GM23338 (cell line): ENCODE data around the gene PTPDC1. TPM values are rescaled to one million over a fixed set of nuclear protein-coding genes. Genes with fewer than 3 reads are reported as not detected.
A peak's percentile ranks its signal among the peaks of the same experiment; 100 is the strongest.

Source experiments
- ATAC-seq: fragments of 200-7000 bp; cut with Tn5 transposase; 3 replicates; pipeline ENCODE4 v1.9.1; 2020
- DNase-seq: peaks from one replicate; pipeline ENCODE4 v3.0.0-alpha.2; 2015; ENCODE audit warnings: low spot score
- H2AFZ ChIP-seq: fragments of 200-600 bp; sonication (generic); 2 replicates; pipeline ENCODE4 v1.8.0; 2016; ENCODE audit warnings: antibody characterized with exemption, mild to moderate bottlenecking, moderate library complexity
- H3F3A ChIP-seq: fragments of 200-600 bp; sonication (generic); replicated peaks from 2 replicates; pipeline ENCODE4 v1.8.0; 2017; ENCODE audit warnings: antibody characterized with exemption, mixed run types, low read depth
- H3K27ac ChIP-seq: fragments of 200-600 bp; sonication (generic); 2 replicates; pipeline ENCODE4 v1.6.1; 2016; ENCODE audit warnings: low read depth
- H3K27me3 ChIP-seq: fragments of 200-600 bp; sonication (generic); 2 replicates; pipeline ENCODE4 v1.8.0; 2016; ENCODE audit warnings: mild to moderate bottlenecking, mixed run types, moderate library complexity; ENCODE audit not compliant: insufficient read depth
- H3K36me3 ChIP-seq: fragments of 200-600 bp; sonication (generic); 2 replicates; pipeline ENCODE4 v1.8.0; 2016; ENCODE audit warnings: mild to moderate bottlenecking; ENCODE audit not compliant: insufficient read depth
- H3K4me1 ChIP-seq: fragments of 200-600 bp; sonication (generic); 2 replicates; pipeline ENCODE4 v1.8.0; 2016; ENCODE audit warnings: mild to moderate bottlenecking, moderate library complexity; ENCODE audit not compliant: insufficient read depth
- H3K4me2 ChIP-seq: fragments of 200-600 bp; sonication (generic); 2 replicates; pipeline ENCODE4 v1.7.1; 2017; ENCODE audit warnings: mixed run types
- H3K4me3 ChIP-seq: fragments of 200-600 bp; sonication (generic); 2 replicates; pipeline ENCODE4 v1.6.1; 2016; ENCODE audit warnings: mixed run types
- H3K79me2 ChIP-seq: fragments of 200-600 bp; sonication (generic); replicated peaks from 2 replicates; pipeline ENCODE4 v1.8.0; 2017; ENCODE audit warnings: mild to moderate bottlenecking; ENCODE audit not compliant: insufficient read depth
- H3K9me2 ChIP-seq: fragments of 200-600 bp; sonication (generic); 2 replicates; pipeline ENCODE4 v1.8.0; 2017; ENCODE audit not compliant: insufficient read depth
- H4K20me1 ChIP-seq: fragments of 200-600 bp; sonication (generic); replicated peaks from 2 replicates; pipeline ENCODE4 v1.8.0; 2017; ENCODE audit warnings: mild to moderate bottlenecking; ENCODE audit not compliant: insufficient read depth
- H3K27ac Mint-ChIP-seq: 2 replicates; pipeline ENCODE4 v1.8.0; 2020; ENCODE audit warnings: inconsistent platforms, mild to moderate bottlenecking, moderate library complexity, mixed read lengths
- H3K27me3 Mint-ChIP-seq: 3 replicates; pipeline ENCODE4 v1.8.0; 2022; ENCODE audit warnings: low read depth, mild to moderate bottlenecking, moderate library complexity, mixed read lengths, inconsistent platforms; ENCODE audit not compliant: insufficient read depth, poor library complexity
- H3K36me3 Mint-ChIP-seq: 3 replicates; pipeline ENCODE4 v1.8.0; 2021; ENCODE audit warnings: low read depth, mild to moderate bottlenecking, inconsistent platforms, moderate library complexity, mixed read lengths
- H3K4me1 Mint-ChIP-seq: 3 replicates; pipeline ENCODE4 v1.8.0; 2020; ENCODE audit warnings: mild to moderate bottlenecking, inconsistent platforms, mixed read lengths
- H3K4me3 Mint-ChIP-seq: 3 replicates; pipeline ENCODE4 v1.8.0; 2021; ENCODE audit warnings: moderate library complexity, mild to moderate bottlenecking, inconsistent platforms, mixed read lengths
- H3K9me3 Mint-ChIP-seq: 3 replicates; pipeline ENCODE4 v1.8.0; 2020; ENCODE audit warnings: moderate library complexity, mild to moderate bottlenecking, inconsistent platforms, mixed read lengths
- CREB1 ChIP-seq: fragments of 250-450 bp; sonication (Bioruptor Pico); IDR thresholded peaks from 2 replicates; pipeline ENCODE4 v1.5.0; 2020; ENCODE audit warnings: low read depth, mild to moderate bottlenecking, moderate library complexity
- CTCF ChIP-seq, 2 experiments: fragments of 200-600 bp in 1 of 2; sonication (generic) in 1 of 2; conservative IDR thresholded peaks; 2 replicates each; pipeline versions ENCODE4 v1.5.1 to v1.6.1; 2016 to 2017; ENCODE audit warnings: antibody characterized with exemption in 2 of 2, low read depth in 2 of 2, mild to moderate bottlenecking in 2 of 2, moderate library complexity in 1 of 2
- ETS1 ChIP-seq: IDR thresholded peaks from 2 replicates; pipeline ENCODE4 v1.6.1; 2016; ENCODE audit warnings: antibody characterized with exemption
- EZH2 ChIP-seq: fragments of 200-600 bp; sonication (generic); IDR thresholded peaks from one replicate; pipeline ENCODE4 v1.8.0; 2017; ENCODE audit warnings: antibody characterized with exemption, mild to moderate bottlenecking, low read depth; ENCODE audit not compliant: unreplicated experiment
- EZH2phosphoT487 ChIP-seq: fragments of 200-600 bp; sonication (generic); IDR thresholded peaks from one replicate; pipeline ENCODE4 v1.8.1; 2018; ENCODE audit warnings: antibody characterized with exemption; ENCODE audit not compliant: unreplicated experiment
- REST ChIP-seq: IDR thresholded peaks from one replicate; pipeline ENCODE4 v1.6.1; 2018; ENCODE audit warnings: antibody characterized with exemption; ENCODE audit not compliant: unreplicated experiment
- ZNF114 ChIP-seq: fragments of 250-450 bp; sonication (Bioruptor Pico); IDR thresholded peaks from 2 replicates; pipeline ENCODE4 v1.5.0; 2020; ENCODE audit warnings: mild to moderate bottlenecking, moderate library complexity
- ZNF331 ChIP-seq: fragments of 250-450 bp; sonication (Bioruptor Pico); IDR thresholded peaks from 2 replicates; pipeline ENCODE4 v1.5.0; 2020; ENCODE audit warnings: low read depth, mild to moderate bottlenecking, moderate library complexity
- ZNF462 ChIP-seq: fragments of 250-450 bp; sonication (Bioruptor Pico); IDR thresholded peaks from 2 replicates; pipeline ENCODE4 v1.5.0; 2020; ENCODE audit warnings: mild to moderate bottlenecking, moderate library complexity
- polyA plus RNA-seq: library from polyadenylated mRNA; unstranded; fragments of >200 nt; fragmentation: Nextera tagmentation; extraction: Ambion mirVana; gene quantifications from 2 replicates; pipeline ENCODE4 v1.2.1, GENCODE V29; 2016
- total RNA-seq: library from RNA; depleted of rRNA; stranded (reverse); fragments of >200 nt; shearing (Covaris generic); gene quantifications from 2 replicates; pipeline ENCODE4 v1.2.3, GENCODE V29; 2014

The PTPDC1 gene
- total and polyA plus RNA-seq, 2 experiments from 2014 or later, result 4.3 to 10.6 TPM

GRCh38 chr9:94083384-94083783, 880 bp upstream of the PTPDC1 start (continued):
- TF ChIP-seq REST, result no peak
- no peak for TF ChIP-seq CTCF (conservative IDR thresholded peaks at IDR 0.05; ENCODE audit: low read depth in 2 of 2)
- no peak for TF ChIP-seq EZH2phosphoT487
- no peak for TF ChIP-seq ETS1
- TF ChIP-seq EZH2, result no peak
- TF ChIP-seq CREB1, result no peak

- Histone ChIP-seq H3K4me3 (0 out of 2 replicates have a peak overlapping the region, but pooled peaks have one; percentile 35), H3K9me2 (no peaks in the 10 kb centered on the region), H3K4me2 (peak overlapping the region; percentile 67; the same call in 1 of the 2 replicates), H3K4me1 (peaks cover 9% of the 10 kb centered on the region), H3K36me3 (no peaks in the 10 kb centered on the region), H3K27me3 (no peaks in the 10 kb centered on the region), H2AFZ (no peak overlapping the region), H3K27ac (peak overlapping the region; percentile 78; the same call in 1 of the 2 replicates), H3F3A (no peaks in the 10 kb centered on the region), H4K20me1 (no peaks in the 10 kb centered on the region), H3K79me2 (no peaks in the 10 kb centered on the region)
- H3K4me1 Mint-ChIP-seq, result peaks cover 32% of the 10 kb centered on the region
- TF ChIP-seq EZH2phosphoT487, result no peak
- TF ChIP-seq ETS1, result no peak
- TF ChIP-seq ZNF114 (CRISPR knock-in tag), result no peak
- peak; percentile 63; the same call in 1 of the 2 replicates for TF ChIP-seq ZNF462 (CRISPR knock-in tag)
- no peak for TF ChIP-seq ZNF331 (CRISPR knock-in tag)
- H3K4me3 Mint-ChIP-seq, result peak overlapping the region; percentile 51
- H3K27me3 Mint-ChIP-seq, result peaks cover 2% of the 10 kb centered on the region
- DNase-seq (peak; percentile 62), ATAC-seq (peak; percentile 84)
- peaks cover 4% of the 10 kb centered on the region; the same call in 1 of the 3 replicates for H3K36me3 Mint-ChIP-seq
- H3K9me3 Mint-ChIP-seq, result no peaks in the 10 kb centered on the region
- no peak overlapping the region; the same call in 1 of the 2 replicates for H3K27ac Mint-ChIP-seq
Observed at GRCh38 chr9:94085062-94085639, 887 bp downstream of the PTPDC1 start.
